Measurements from ENCODE around the gene MYT1. TPM values are rescaled to one million over a fixed set of nuclear protein-coding genes. Genes with fewer than 3 reads are reported as not detected.
"Not testable (repeated sequence)": the region's sequence is repeated elsewhere in the genome, so short reads cannot be mapped to it uniquely, and the experiment has no call there.

Gene MYT1
- total RNA-seq, 1 donor from 2014 or later, result not detected

GRCh38 chr20:64233725-64234124 lies 69.5 kb downstream of the MYT1 start:
- no peak overlapping the region for H3K27ac Mint-ChIP-seq

GRCh38 chr20:64234291-64234791 lies 70.1 kb downstream of the MYT1 start:
- no peaks in the 10 kb centered on the region for H3K36me3 Mint-ChIP-seq (ENCODE audit: low read depth)
- no peaks in the 10 kb centered on the region for H3K4me1 Mint-ChIP-seq
- no peaks in the 10 kb centered on the region for H3K9me3 Mint-ChIP-seq
- no peaks in the 10 kb centered on the region for H3K27me3 Mint-ChIP-seq
- no peak overlapping the region for H3K4me3 Mint-ChIP-seq
- DNase-seq, result no peak
- intact Hi-C loops (cut with micrococcal nuclease), result no loop called here
- H3K27ac Mint-ChIP-seq, result no peak overlapping the region

More at GRCh38 chr20:64233725-64234124, 69.5 kb downstream of the MYT1 start:
- Mint-ChIP-seq H3K4me3 (no peak overlapping the region), H3K36me3 (ENCODE audit: low read depth) (no peaks in the 10 kb centered on the region), H3K27me3 (no peaks in the 10 kb centered on the region), H3K9me3 (no peaks in the 10 kb centered on the region), H3K4me1 (no peaks in the 10 kb centered on the region)
- no peak for DNase-seq
- intact Hi-C loops (cut with micrococcal nuclease), result no loop called here

GRCh38 chr20:64234921-64235565 lies 70.8 kb downstream of the MYT1 start:
- H3K36me3 Mint-ChIP-seq (ENCODE audit: low read depth); H3K27me3 Mint-ChIP-seq; H3K27ac Mint-ChIP-seq; DNase-seq; H3K4me3 Mint-ChIP-seq; H3K9me3 Mint-ChIP-seq; H3K4me1 Mint-ChIP-seq; intact Hi-C loops (cut with micrococcal nuclease): not testable (repeated sequence)

GRCh38 chr20:64236137-64237088 lies 72.2 kb downstream of the MYT1 start:
- Mint-ChIP-seq H3K27ac (no peak overlapping the region), H3K4me1 (no peaks in the 10 kb centered on the region), H3K4me3 (no peak overlapping the region), H3K27me3 (no peaks in the 10 kb centered on the region), H3K9me3 (no peaks in the 10 kb centered on the region), H3K36me3 (ENCODE audit: low read depth) (no peaks in the 10 kb centered on the region)
- DNase-seq, result no peak
- intact Hi-C loops (cut with micrococcal nuclease), result no loop called here

GRCh38 chr20:64237316-64237715 lies 73.1 kb downstream of the MYT1 start:
- no peaks in the 10 kb centered on the region for H3K36me3 Mint-ChIP-seq (ENCODE audit: low read depth)
- intact Hi-C loops (cut with micrococcal nuclease), result no loop called here
- no peaks in the 10 kb centered on the region for H3K4me1 Mint-ChIP-seq
- no peak overlapping the region for H3K4me3 Mint-ChIP-seq
- no peak overlapping the region for H3K27ac Mint-ChIP-seq
- DNase-seq, result no peak
- H3K9me3 Mint-ChIP-seq, result no peaks in the 10 kb centered on the region
- no peaks in the 10 kb centered on the region for H3K27me3 Mint-ChIP-seq

GRCh38 chr20:64238115-64238825 lies 74.0 kb downstream of the MYT1 start:
- no peaks in the 10 kb centered on the region for H3K36me3 Mint-ChIP-seq (ENCODE audit: low read depth)
- no peak for DNase-seq
- no peaks in the 10 kb centered on the region for H3K27me3 Mint-ChIP-seq
- H3K4me3 Mint-ChIP-seq, result no peak overlapping the region
- no peaks in the 10 kb centered on the region for H3K9me3 Mint-ChIP-seq
- H3K4me1 Mint-ChIP-seq, result no peaks in the 10 kb centered on the region
- no peak overlapping the region for H3K27ac Mint-ChIP-seq
- intact Hi-C loops (cut with micrococcal nuclease), result no loop called here

GRCh38 chr20:64238851-64239387 lies 74.7 kb downstream of the MYT1 start:
- H3K9me3 Mint-ChIP-seq, result no peaks in the 10 kb centered on the region
- no peak for DNase-seq
- H3K27me3 Mint-ChIP-seq, result no peaks in the 10 kb centered on the region
- intact Hi-C loops (cut with micrococcal nuclease), result no loop called here
- no peaks in the 10 kb centered on the region for H3K36me3 Mint-ChIP-seq (ENCODE audit: low read depth)
- H3K4me3 Mint-ChIP-seq, result no peak overlapping the region
- H3K27ac Mint-ChIP-seq, result no peak overlapping the region
- H3K4me1 Mint-ChIP-seq, result no peaks in the 10 kb centered on the region

- H3K36me3 Mint-ChIP-seq (ENCODE audit: low read depth), result no peaks in the 10 kb centered on the region
- H3K27me3 Mint-ChIP-seq, result no peaks in the 10 kb centered on the region
- no peak for DNase-seq
- H3K4me1 Mint-ChIP-seq, result no peaks in the 10 kb centered on the region
- no peak overlapping the region for H3K27ac Mint-ChIP-seq
- intact Hi-C loops (cut with micrococcal nuclease), result no loop called here
- no peak overlapping the region for H3K4me3 Mint-ChIP-seq
- H3K9me3 Mint-ChIP-seq, result no peaks in the 10 kb centered on the region
Observed at GRCh38 chr20:64239449-64240242, 75.4 kb downstream of the MYT1 start.

GRCh38 chr20:64240243-64241015 lies 76.2 kb downstream of the MYT1 start:
- Mint-ChIP-seq H3K9me3 (no peaks in the 10 kb centered on the region), H3K27me3 (no peaks in the 10 kb centered on the region), H3K4me3 (no peak overlapping the region), H3K4me1 (no peaks in the 10 kb centered on the region), H3K27ac (no peak overlapping the region), H3K36me3 (ENCODE audit: low read depth) (no peaks in the 10 kb centered on the region)
- intact Hi-C loops (cut with micrococcal nuclease), result no loop called here
- no peak for DNase-seq

GRCh38 chr20:64241061-64241460 lies 76.8 kb downstream of the MYT1 start:
- Mint-ChIP-seq H3K36me3 (ENCODE audit: low read depth) (no peaks in the 10 kb centered on the region), H3K4me1 (no peaks in the 10 kb centered on the region), H3K27me3 (no peaks in the 10 kb centered on the region), H3K9me3 (no peaks in the 10 kb centered on the region), H3K4me3 (no peak overlapping the region), H3K27ac (no peak overlapping the region)
- intact Hi-C loops (cut with micrococcal nuclease), result no loop called here
- no peak for DNase-seq

GRCh38 chr20:64242003-64242796 lies 77.9 kb downstream of the MYT1 start:
- no peaks in the 10 kb centered on the region for H3K9me3 Mint-ChIP-seq
- no peak overlapping the region for H3K4me3 Mint-ChIP-seq
- no peaks in the 10 kb centered on the region for H3K4me1 Mint-ChIP-seq
- intact Hi-C loops (cut with micrococcal nuclease), result no loop called here
- no peak for DNase-seq
- H3K27ac Mint-ChIP-seq, result no peak overlapping the region
- no peaks in the 10 kb centered on the region for H3K27me3 Mint-ChIP-seq
- H3K36me3 Mint-ChIP-seq (ENCODE audit: low read depth), result no peaks in the 10 kb centered on the region
